ENCODE data around the gene MALT1.

The MALT1 gene

GRCh38 chr18:58653814-58654509, 17.3 kb upstream of the MALT1 start:
- no peak for DNase-seq

GRCh38 chr18:58654896-58655614, 16.2 kb upstream of the MALT1 start:
- DNase-seq = no peak

- no peak for DNase-seq
Measured at GRCh38 chr18:58657081-58657480, 14.2 kb upstream of the MALT1 start.

GRCh38 chr18:58657494-58657893, 13.8 kb upstream of the MALT1 start:
- no peak for DNase-seq

- DNase-seq = no peak
Measured at GRCh38 chr18:58659691-58660090, 11.6 kb upstream of the MALT1 start.

- DNase-seq = no peak
Measured at GRCh38 chr18:58660915-58661314, 10.3 kb upstream of the MALT1 start.

- DNase-seq = no peak
Measured at GRCh38 chr18:58661423-58661822, 9.8 kb upstream of the MALT1 start.

- DNase-seq = no peak
Measured at GRCh38 chr18:58662118-58662517, 9.1 kb upstream of the MALT1 start.

- DNase-seq = no peak
Measured at GRCh38 chr18:58666176-58666575, 5.1 kb upstream of the MALT1 start.

- DNase-seq = no peak
Measured at GRCh38 chr18:58668211-58668610, 3.1 kb upstream of the MALT1 start.

GRCh38 chr18:58668897-58669296, 2.4 kb upstream of the MALT1 start:
- no peak for DNase-seq

- no peak for DNase-seq
Measured at GRCh38 chr18:58669731-58670378, 1.4 kb upstream of the MALT1 start.

GRCh38 chr18:58670404-58671110, 708 bp upstream of the MALT1 start:
- no peak for DNase-seq

GRCh38 chr18:58671632-58672564, 633 bp downstream of the MALT1 start:
- DNase-seq = peak; percentile 53

- no peak for DNase-seq
Measured at GRCh38 chr18:58674159-58674558, 2.9 kb downstream of the MALT1 start.

GRCh38 chr18:58674863-58675472, 3.7 kb downstream of the MALT1 start:
- DNase-seq = no peak

- no peak for DNase-seq
Measured at GRCh38 chr18:58676270-58676669, 5.0 kb downstream of the MALT1 start.

- DNase-seq = no peak
Measured at GRCh38 chr18:58682429-58683069, 11.3 kb downstream of the MALT1 start.

- peak; percentile 75 for DNase-seq
Measured at GRCh38 chr18:58687871-58688308, 16.6 kb downstream of the MALT1 start.

- DNase-seq = no peak
Measured at GRCh38 chr18:58690259-58690658, 19.0 kb downstream of the MALT1 start.

- DNase-seq = no peak
Measured at GRCh38 chr18:58691256-58691655, 20.0 kb downstream of the MALT1 start.

Measured in CD4-positive, alpha-beta T cell treated with Interleukin-15 for 1 hour (primary cell).